GM12891 (cell line): ENCODE measurements around the gene CACNA1A.

Experiments
- POLR2A ChIP-seq: IDR thresholded peaks from 2 replicates; pipeline ENCODE4 v1.6.1; 2011; ENCODE audit warnings: low read depth, low read length, control low read depth
- POLR2AphosphoS5 ChIP-seq: IDR thresholded peaks from 2 replicates; pipeline ENCODE4 v1.6.1; 2011; ENCODE audit warnings: low read depth, low read length, control low read depth

DNA sequence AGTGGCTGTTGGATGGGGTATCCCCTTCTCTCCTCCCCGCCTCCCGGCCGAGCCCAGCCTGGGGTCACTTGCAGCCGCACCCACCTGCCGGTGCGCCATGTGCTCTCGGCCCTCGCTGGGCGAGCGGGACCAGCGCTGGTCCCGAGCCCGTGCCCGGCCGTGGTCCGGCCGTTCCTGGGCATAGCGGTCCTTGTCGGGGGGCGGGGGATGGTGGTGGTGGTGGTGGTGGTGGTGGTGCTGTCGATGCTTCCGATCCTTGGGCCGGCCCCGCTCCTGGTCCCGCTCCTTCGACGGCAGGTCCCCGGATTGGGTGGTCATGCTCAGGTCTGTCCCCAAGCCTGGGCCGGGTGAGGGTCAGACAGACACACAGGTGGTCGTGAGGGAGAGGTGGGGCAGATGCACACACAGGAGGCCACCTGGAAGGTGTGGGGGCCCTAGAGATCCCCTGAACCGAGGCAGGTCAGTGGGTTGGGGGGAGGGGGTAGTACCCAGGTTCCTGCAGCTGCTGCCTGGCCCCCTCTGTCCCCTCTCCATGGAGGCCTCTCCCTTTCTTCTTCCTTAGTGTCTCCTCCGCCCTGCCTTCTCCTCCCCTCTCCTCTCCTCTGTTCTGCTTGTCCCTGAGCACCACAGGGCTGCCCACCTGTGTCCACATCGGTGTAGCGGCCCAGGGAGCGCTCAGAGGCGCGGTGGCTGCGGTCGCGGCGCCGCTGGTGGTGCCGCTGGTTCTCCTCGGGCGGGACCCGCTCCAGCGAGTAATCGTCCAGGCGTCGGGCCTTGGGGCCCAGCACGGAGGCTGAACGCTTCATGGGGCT is 297.4 kb downstream of the CACNA1A start:
- TF ChIP-seq POLR2A, result no peak
- no peak for TF ChIP-seq POLR2AphosphoS5
